HG03097 (cell line): ENCODE data around the gene MCTP2.

Experiments
- ATAC-seq: cut with Tn5 transposase; IDR thresholded peaks from one replicate; pipeline ENCODE4 v1.9.1; 2021; ENCODE audit not compliant: unreplicated experiment, low FRiP score

MCTP2 gene

GRCh38 chr15:94259121-94259751 lies 27.9 kb downstream of the MCTP2 start:
- ATAC-seq, result no peak

GRCh38 chr15:94259863-94260262 lies 28.5 kb downstream of the MCTP2 start:
- ATAC-seq, result no peak

GRCh38 chr15:94262201-94262600 lies 30.8 kb downstream of the MCTP2 start:
- ATAC-seq, result no peak

GRCh38 chr15:94263341-94264273 lies 32.2 kb downstream of the MCTP2 start:
- ATAC-seq, result peak; percentile 66

GRCh38 chr15:94265009-94265408 lies 33.6 kb downstream of the MCTP2 start:
- no peak for ATAC-seq

- no peak for ATAC-seq
Measured at GRCh38 chr15:94265982-94266381, 34.6 kb downstream of the MCTP2 start.

- no peak for ATAC-seq
Measured at GRCh38 chr15:94266789-94267188, 35.4 kb downstream of the MCTP2 start.

- no peak for ATAC-seq
Measured at GRCh38 chr15:94269954-94270353, 38.6 kb downstream of the MCTP2 start.

- ATAC-seq, result no peak
Measured at GRCh38 chr15:94270570-94270969, 39.2 kb downstream of the MCTP2 start.

- peak; percentile 83 for ATAC-seq
Measured at GRCh38 chr15:94272251-94272898, 41.0 kb downstream of the MCTP2 start.

- no peak for ATAC-seq
Measured at GRCh38 chr15:94273826-94274225, 42.5 kb downstream of the MCTP2 start.

GRCh38 chr15:94274745-94275144 lies 43.4 kb downstream of the MCTP2 start:
- no peak for ATAC-seq

GRCh38 chr15:94277485-94277884 lies 46.1 kb downstream of the MCTP2 start:
- no peak for ATAC-seq

GRCh38 chr15:94279736-94280135 lies 48.4 kb downstream of the MCTP2 start:
- no peak for ATAC-seq

GRCh38 chr15:94280301-94280700 lies 48.9 kb downstream of the MCTP2 start:
- no peak for ATAC-seq

GRCh38 chr15:94282269-94283250 lies 51.2 kb downstream of the MCTP2 start:
- ATAC-seq, result no peak

- no peak for ATAC-seq
Measured at GRCh38 chr15:94286583-94286982, 55.2 kb downstream of the MCTP2 start.

GRCh38 chr15:94287794-94288246 lies 56.5 kb downstream of the MCTP2 start:
- ATAC-seq, result peak; percentile 95

- no peak for ATAC-seq
Measured at GRCh38 chr15:94290730-94291129, 59.4 kb downstream of the MCTP2 start.
